ENCODE results near the gene AK1.
"Not testable (repeated sequence)": the region's sequence is repeated elsewhere in the genome, so short reads cannot be mapped to it uniquely, and the experiment has no call there.

The AK1 gene

GRCh38 chr9:127881715-127882114, 4.2 kb upstream of the AK1 start:
- not testable (repeated sequence) for DNase-seq

- no peak for DNase-seq
These were observed 2.7 kb upstream of the AK1 start for GRCh38 chr9:127880143-127880542.

GRCh38 chr9:127878652-127879390, 1.3 kb upstream of the AK1 start:
- no peak for DNase-seq

GRCh38 chr9:127878001-127878651, 651 bp upstream of the AK1 start:
- DNase-seq = no peak

GRCh38 chr9:127876764-127877562, 512 bp downstream of the AK1 start:
- DNase-seq = no peak

- no peak for DNase-seq
These were observed 1.3 kb downstream of the AK1 start for GRCh38 chr9:127876026-127876763.

GRCh38 chr9:127875306-127875966, 2.0 kb downstream of the AK1 start:
- no peak for DNase-seq

GRCh38 chr9:127874301-127875221, 2.9 kb downstream of the AK1 start:
- DNase-seq = no peak

- no peak for DNase-seq
These were observed 3.6 kb downstream of the AK1 start for GRCh38 chr9:127873886-127874285.

- no peak for DNase-seq
These were observed 4.2 kb downstream of the AK1 start for GRCh38 chr9:127873223-127873691.

- no peak for DNase-seq
These were observed 4.9 kb downstream of the AK1 start for GRCh38 chr9:127872369-127873222.

- no peak for DNase-seq
These were observed 5.9 kb downstream of the AK1 start for GRCh38 chr9:127871531-127871930.

- DNase-seq = no peak
These were observed 6.6 kb downstream of the AK1 start for GRCh38 chr9:127870887-127871286.

GRCh38 chr9:127870153-127870491, 7.4 kb downstream of the AK1 start:
- DNase-seq = not testable (repeated sequence)

- DNase-seq = peak; percentile 84
These were observed 7.9 kb downstream of the AK1 start for GRCh38 chr9:127869310-127870152.

GRCh38 chr9:127868278-127868902, 9.1 kb downstream of the AK1 start:
- DNase-seq = no peak

- DNase-seq = no peak
These were observed 9.9 kb downstream of the AK1 start for GRCh38 chr9:127867356-127868277.

- no peak for DNase-seq
These were observed 10.9 kb downstream of the AK1 start for GRCh38 chr9:127866535-127866934.
